ENCODE measurements around the gene ELN.
A peak's percentile ranks its signal among the peaks of the same experiment; 100 is the strongest.
"Not testable (repeated sequence)": the region's sequence is repeated elsewhere in the genome, so short reads cannot be mapped to it uniquely, and the experiment has no call there.

The ELN gene

DNA sequence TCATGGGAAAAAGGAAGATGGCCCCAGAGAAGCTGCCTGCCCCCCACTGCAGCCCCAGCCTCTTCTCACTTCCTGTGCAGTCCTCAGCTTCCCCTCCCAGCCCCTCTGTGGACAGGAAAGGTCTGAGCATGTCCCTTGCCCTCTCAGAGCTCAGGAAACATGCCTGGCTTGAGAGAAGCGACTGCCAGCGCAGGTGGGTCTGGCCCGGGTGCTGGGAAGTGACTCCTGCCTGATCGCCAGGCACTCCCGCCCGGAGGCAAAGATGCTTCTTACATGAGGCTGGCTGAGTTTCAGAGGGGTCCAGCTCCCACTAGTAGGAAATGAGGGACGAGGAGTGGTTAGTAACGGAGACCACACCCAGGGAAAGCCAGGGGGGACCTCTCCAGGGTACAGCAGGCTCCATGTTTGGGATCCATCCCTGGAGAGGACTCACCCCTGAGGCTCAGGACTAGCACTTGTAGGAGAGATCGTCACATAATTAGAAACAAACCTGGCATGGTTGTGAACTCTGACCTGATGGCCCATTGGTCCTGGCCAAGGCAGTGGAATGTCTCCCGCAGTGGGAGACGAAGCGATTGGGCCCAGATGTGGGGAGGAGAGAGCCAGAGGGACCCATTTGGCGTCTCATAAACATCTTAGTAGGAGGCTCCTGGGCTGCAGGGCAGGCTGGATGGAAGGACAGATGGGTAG, 12.3 kb downstream of the ELN start:
- peaks cover 12 to 41% (median 30%) of the 10 kb centered on the region in 10 experiments for H3K4me1 ChIP-seq
- no peak overlapping the region for H3K4me3 ChIP-seq
- peak overlapping the region in 1 of 11 experiments; percentile 13; a peak in 1 of 22 replicates for H3K27ac ChIP-seq
- H3K9ac ChIP-seq: no peak overlapping the region
- no peaks in the 10 kb centered on the region for H3K27me3 ChIP-seq
- H3K9me3 ChIP-seq (replicated peaks in 1 of 11): no peaks in the 10 kb centered on the region
- peak overlapping the region; percentile 31 to 69 (median 54); a peak in 21 of 22 replicates for H3K4me2 ChIP-seq
- H3K36me3 ChIP-seq: no peaks in the 10 kb centered on the region
- no peak for TF ChIP-seq Cebpa-rat (IDR thresholded peaks at IDR 0.05)
- no peaks in the 10 kb centered on the region; a peak in 1 of 22 replicates for H4K20me1 ChIP-seq

DNA sequence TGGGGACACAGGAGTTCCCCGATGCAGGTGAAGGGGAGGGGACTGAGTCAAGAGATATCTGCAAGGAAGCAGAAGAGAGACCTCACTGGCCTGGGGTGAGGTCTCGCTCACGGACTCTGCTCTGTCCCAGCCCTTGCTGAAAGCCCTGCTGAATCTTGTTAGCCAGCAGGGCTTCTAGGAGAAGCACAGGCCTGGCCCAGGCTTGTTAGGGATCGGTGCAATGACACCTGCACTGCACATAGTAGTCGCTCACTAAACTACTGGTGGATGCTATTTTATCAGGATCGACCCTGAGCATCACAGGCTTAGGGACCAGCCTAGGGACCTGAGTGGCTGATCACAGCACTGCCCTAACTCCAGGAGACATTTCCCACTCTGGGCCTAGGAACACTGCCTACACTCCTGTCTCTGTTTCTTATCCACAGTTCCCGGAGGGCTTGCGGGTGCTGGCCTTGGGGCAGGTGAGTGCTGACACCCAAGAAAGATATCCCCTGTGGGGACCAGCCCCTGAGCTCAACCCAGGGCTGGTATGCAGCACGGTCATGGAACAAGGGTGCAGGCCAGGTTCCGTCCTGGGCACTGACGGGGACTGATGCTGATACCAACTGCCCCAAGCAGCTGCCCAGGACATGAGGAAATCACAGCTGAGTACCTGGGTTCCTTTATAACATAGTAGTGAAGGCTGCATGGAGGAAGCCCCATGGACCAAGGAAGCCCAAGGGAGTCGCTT, 13.0 kb downstream of the ELN start:
- no peak overlapping the region for H3K4me3 ChIP-seq
- no peak for TF ChIP-seq Cebpa-rat (IDR thresholded peaks at IDR 0.05)

DNA sequence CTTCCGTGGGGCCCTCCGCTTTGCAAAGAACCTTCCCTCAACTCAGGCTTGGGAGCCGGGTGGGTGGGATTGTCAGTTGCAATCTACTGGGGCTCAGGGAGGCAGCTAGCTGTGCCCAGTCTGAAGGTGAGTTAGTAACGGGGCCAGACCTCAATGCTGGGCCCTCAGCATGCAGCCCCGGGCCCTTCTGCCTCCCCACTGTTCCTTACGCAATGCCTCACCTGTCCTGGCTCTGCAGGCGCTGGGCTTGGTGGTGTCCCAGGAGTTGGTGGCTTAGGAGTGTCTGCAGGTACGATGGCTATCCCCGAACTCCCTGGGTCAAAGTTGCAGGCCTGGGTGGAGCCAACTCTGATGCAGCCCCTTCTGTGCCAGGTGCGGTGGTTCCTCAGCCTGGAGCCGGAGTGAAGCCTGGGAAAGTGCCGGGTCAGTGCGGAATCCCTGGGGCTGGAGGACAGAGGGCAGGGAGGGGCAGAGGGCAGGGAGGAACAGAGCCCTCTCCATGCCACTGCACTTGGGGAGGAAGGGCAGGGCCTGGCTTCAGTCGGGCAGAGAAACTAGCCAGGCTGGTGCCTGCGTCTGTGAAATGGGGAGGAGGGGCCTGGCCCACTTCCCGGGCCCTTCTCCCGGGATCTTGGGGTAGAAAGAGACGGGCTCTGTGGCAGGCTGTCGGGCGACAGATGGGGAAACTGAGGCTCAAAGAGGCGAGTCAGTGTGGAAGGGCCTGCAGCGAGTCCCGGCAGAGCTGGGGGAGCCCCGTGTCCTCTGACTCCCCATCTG, 15.0 kb downstream of the ELN start:
- Histone ChIP-seq H3K27me3 (no peaks in the 10 kb centered on the region), H3K4me3 (no peak overlapping the region), H3K9me3 (replicated peaks in 1 of 11) (no peaks in the 10 kb centered on the region), H3K36me3 (no peaks in the 10 kb centered on the region), H4K20me1 (no peaks in the 10 kb centered on the region; a peak in 1 of 22 replicates), H3K4me1 (peaks cover 12 to 43% (median 31%) of the 10 kb centered on the region in 10 experiments), H3K4me2 (peak overlapping the region in 3 of 11 experiments; percentile 22 to 34 (median 25); a peak in 3 of 22 replicates), H3K27ac (no peak overlapping the region), H3K9ac (no peak overlapping the region; a peak in 1 of 22 replicates)
- TF ChIP-seq Cebpa-rat (IDR thresholded peaks at IDR 0.05): no peak

More for the DNA sequence above, 13.0 kb downstream of the ELN start:
- Histone ChIP-seq H3K27me3 (no peaks in the 10 kb centered on the region), H3K4me2 (no peak overlapping the region), H3K27ac (no peak overlapping the region), H3K36me3 (no peaks in the 10 kb centered on the region), H4K20me1 (no peaks in the 10 kb centered on the region; a peak in 1 of 22 replicates), H3K9me3 (replicated peaks in 1 of 11) (no peaks in the 10 kb centered on the region), H3K9ac (no peak overlapping the region), H3K4me1 (peaks cover 12 to 43% (median 31%) of the 10 kb centered on the region in 10 experiments)

DNA sequence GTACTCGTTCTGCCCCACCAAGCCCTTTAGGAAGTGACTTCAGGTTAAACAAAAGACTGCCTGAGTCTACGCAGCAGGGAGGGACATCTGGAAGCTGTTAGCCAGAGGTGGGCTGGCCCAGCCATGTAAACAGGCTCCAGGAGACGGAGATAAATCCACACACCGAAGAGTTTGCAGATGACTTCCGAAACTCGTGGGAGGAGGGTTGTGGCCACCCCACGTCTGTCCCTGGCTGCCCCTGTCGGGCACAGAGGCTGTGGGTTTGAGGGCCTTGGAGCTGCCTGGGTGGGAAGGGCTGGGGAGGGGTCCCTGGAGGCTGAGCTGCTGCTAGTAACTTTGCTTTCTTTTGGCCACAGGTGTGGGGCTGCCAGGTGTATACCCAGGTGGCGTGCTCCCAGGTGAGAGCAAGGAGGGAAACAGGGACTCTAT, 15.6 kb downstream of the ELN start:
- no peak overlapping the region; a peak in 1 of 22 replicates for H3K9ac ChIP-seq
- no peak for TF ChIP-seq Cebpa-rat (IDR thresholded peaks at IDR 0.05)
- peaks cover 12 to 43% (median 31%) of the 10 kb centered on the region in 10 experiments for H3K4me1 ChIP-seq
- H3K9me3 ChIP-seq (replicated peaks in 1 of 11): no peaks in the 10 kb centered on the region
- no peak overlapping the region for H3K4me3 ChIP-seq
- no peaks in the 10 kb centered on the region; a peak in 1 of 22 replicates for H4K20me1 ChIP-seq
- no peaks in the 10 kb centered on the region for H3K27me3 ChIP-seq
- H3K4me2 ChIP-seq: peak overlapping the region in 3 of 11 experiments; percentile 22 to 34 (median 25); a peak in 3 of 22 replicates
- H3K27ac ChIP-seq: no peak overlapping the region
- no peaks in the 10 kb centered on the region for H3K36me3 ChIP-seq

DNA sequence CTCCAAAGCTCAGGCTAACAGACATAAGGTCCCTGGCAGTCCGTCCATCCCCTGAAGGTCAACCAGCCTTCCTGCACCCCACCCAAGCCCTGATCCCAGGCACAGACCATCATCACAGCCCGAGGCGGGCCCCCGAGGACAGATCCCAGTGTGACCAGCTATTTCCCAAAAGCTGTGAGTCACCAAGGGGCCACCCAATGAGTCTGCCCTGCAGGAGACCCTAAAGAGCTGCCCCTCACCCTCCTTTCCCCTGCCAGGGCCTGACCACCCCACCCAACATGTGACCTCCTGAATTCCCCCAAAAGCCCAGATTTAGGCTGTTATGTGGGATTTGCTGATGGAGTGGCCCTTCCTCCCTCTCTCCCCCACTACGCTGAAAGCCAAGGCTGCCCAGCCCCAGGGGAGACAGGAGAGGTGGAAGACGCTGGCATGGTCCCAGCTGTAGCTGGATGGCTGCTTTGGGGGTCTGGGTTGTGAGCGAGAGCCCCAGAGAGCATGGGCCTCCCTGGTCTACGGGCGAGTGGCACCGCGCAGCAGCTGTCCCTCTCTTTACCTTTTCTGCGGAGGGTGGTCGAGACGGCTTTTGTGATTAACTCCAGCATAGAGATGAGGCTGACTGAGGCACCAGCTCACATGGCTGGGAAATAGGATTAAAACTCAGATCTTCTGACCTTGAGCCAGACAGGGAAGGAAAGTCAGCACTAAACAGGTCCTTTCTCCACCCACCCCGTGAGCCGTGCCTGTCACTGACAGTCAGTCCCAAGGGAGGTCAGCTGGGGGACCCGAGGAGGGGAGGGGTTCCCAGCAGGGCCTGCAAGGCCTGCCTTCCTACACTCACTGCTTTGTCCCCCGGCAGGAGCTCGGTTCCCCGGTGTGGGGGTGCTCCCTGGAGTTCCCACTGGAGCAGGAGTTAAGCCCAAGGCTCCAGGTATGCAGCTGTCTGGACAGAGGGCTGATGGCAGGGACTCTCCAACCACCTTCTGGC, 16.7 kb downstream of the ELN start:
- peaks cover 7 to 38% (median 25%) of the 10 kb centered on the region in 10 experiments for H3K4me1 ChIP-seq
- no peak overlapping the region for H3K27ac ChIP-seq
- H4K20me1 ChIP-seq: no peaks in the 10 kb centered on the region; a peak in 1 of 22 replicates
- peak overlapping the region in 9 of 11 experiments; percentile 24 to 56 (median 42); a peak in 15 of 22 replicates for H3K4me2 ChIP-seq
- peak overlapping the region in 6 of 11 experiments; percentile 9 to 33 (median 26); a peak in 4 of 22 replicates for H3K9ac ChIP-seq
- TF ChIP-seq Cebpa-rat (IDR thresholded peaks at IDR 0.05): no peak
- H3K4me3 ChIP-seq: no peak overlapping the region
- H3K9me3 ChIP-seq (replicated peaks in 1 of 11): no peaks in the 10 kb centered on the region
- H3K36me3 ChIP-seq: no peaks in the 10 kb centered on the region
- H3K27me3 ChIP-seq: no peaks in the 10 kb centered on the region

DNA sequence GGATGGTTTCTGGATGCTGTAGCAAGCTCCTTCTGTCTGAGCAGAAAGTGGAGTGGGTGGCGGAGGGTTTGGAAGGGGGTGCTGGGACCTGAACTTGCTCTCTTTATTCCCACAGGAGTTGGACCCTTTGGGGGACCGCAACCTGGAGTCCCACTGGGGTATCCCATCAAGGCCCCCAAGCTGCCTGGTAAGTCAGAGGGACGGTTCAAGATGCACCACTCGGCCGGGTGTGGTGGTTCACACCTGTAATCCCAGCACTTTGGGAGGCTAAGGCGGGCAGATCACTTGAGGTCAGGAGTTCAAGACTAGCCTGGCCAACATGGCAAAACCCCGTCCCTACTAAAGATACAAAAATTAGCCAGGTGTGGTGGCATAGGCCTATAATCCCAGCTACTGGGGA, 18.6 kb downstream of the ELN start:
- not testable (repeated sequence) for H3K9ac ChIP-seq; H3K27ac ChIP-seq; H3K27me3 ChIP-seq; H4K20me1 ChIP-seq; H3K4me3 ChIP-seq; H3K9me3 ChIP-seq (replicated peaks in 1 of 11); H3K36me3 ChIP-seq; H3K4me2 ChIP-seq
- H3K4me1 ChIP-seq: peaks cover 0 to 34% (median 19%) of the 10 kb centered on the region in 10 experiments; a peak in 17 of 20 replicates

DNA sequence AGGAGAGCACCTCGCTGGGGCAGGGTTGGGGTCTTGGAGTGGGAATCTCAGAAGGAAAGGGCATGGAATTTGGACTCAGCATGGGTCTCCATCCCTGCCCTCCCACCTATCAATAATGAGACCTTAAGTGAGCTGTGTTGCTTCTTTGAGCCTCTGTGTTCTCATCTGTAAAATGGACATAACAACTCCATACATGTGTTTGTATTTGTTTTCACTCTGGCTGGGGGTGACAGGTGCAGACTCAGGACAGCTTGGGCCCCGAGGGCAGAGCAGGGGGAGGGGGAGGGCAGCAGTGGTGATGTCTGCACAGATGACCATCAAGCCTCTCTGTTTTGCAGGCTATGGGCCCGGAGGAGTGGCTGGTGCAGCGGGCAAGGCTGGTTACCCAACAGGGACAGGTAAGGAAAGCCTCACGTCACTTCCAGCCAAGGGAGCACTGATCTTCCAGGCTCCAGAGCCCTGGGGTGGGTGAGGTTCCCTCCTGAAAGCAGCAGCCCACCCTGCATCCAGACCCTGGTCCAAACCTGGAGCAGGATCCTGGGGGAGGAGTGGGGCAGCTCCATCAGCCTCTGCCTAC, 19.9 kb downstream of the ELN start:
- no peaks in the 10 kb centered on the region for H3K9me3 ChIP-seq (replicated peaks in 1 of 11)
- no peak overlapping the region for H3K27ac ChIP-seq
- no peaks in the 10 kb centered on the region for H3K36me3 ChIP-seq
- no peak for TF ChIP-seq Cebpa-rat (IDR thresholded peaks at IDR 0.05)
- H3K4me3 ChIP-seq: no peak overlapping the region
- H3K9ac ChIP-seq: no peak overlapping the region
- peaks cover 0 to 5% (median 0%) of the 10 kb centered on the region in 11 experiments; a peak in 1 of 22 replicates for H4K20me1 ChIP-seq
- H3K4me1 ChIP-seq: peaks cover 0 to 38% (median 28%) of the 10 kb centered on the region in 10 experiments; a peak in 18 of 20 replicates
- H3K4me2 ChIP-seq: no peak overlapping the region
- H3K27me3 ChIP-seq: no peaks in the 10 kb centered on the region
